Measurements from ENCODE around the gene COX7A2.

The COX7A2 gene

DNA sequence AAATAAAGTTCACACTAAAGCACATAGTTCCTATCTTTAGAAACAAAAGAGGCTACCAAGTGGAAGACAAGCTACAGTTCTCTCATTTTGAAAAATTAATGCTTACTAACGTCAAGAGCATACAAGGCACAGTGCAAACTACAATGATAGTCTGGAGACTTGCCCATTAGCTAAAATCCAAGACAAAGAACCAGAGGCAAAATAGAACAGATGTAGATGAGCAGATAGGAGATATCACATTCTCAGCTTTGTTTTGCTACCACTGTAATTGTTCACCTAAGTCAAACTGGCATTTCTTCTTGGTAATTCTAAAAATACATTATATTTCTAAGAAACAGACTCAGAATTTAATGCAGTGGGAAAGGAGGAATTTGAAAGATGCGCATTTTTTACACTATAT is 35.8 kb upstream of the COX7A2 start:
- TF ChIP-seq, protein P1, sequence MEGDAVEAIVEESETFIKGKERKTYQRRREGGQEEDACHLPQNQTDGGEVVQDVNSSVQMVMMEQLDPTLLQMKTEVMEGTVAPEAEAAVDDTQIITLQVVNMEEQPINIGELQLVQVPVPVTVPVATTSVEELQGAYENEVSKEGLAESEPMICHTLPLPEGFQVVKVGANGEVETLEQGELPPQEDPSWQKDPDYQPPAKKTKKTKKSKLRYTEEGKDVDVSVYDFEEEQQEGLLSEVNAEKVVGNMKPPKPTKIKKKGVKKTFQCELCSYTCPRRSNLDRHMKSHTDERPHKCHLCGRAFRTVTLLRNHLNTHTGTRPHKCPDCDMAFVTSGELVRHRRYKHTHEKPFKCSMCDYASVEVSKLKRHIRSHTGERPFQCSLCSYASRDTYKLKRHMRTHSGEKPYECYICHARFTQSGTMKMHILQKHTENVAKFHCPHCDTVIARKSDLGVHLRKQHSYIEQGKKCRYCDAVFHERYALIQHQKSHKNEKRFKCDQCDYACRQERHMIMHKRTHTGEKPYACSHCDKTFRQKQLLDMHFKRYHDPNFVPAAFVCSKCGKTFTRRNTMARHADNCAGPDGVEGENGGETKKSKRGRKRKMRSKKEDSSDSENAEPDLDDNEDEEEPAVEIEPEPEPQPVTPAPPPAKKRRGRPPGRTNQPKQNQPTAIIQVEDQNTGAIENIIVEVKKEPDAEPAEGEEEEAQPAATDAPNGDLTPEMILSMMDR (IDR thresholded peaks at IDR 0.05), result no peak

DNA sequence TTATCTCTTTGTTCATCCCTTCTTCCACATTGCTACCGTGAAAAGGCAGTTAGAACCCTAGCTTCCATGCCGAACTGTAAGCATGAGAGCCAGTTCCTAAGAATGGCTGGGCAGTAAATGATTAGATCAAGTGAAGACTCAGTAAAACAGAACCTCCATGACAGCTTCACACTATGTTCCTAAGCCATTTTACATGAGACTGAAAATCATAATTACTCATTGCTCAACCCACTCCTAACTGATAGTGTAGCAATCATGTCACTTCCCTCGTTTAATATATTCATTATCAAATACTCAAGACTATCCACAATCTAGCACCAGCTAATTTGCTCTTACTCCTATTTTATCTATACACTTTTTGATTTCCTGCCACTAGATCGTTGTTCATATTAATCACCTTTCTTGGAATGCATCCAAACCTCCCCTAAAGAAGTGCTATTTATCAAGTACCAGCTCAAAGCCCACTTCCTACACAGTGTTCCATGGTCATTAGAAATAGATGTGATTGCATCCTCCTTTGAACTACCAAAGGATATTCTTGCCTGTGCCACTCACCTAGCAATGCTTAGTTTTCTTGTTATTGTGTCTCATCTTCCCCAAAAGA is 35.0 kb upstream of the COX7A2 start:
- TF ChIP-seq, protein P1 (IDR thresholded peaks at IDR 0.05), result no peak

- TF ChIP-seq, protein P1 (IDR thresholded peaks at IDR 0.05), result no peak
Measured at GRCh38 chr6:75275067-75275466, 31.5 kb upstream of the COX7A2 start.

DNA sequence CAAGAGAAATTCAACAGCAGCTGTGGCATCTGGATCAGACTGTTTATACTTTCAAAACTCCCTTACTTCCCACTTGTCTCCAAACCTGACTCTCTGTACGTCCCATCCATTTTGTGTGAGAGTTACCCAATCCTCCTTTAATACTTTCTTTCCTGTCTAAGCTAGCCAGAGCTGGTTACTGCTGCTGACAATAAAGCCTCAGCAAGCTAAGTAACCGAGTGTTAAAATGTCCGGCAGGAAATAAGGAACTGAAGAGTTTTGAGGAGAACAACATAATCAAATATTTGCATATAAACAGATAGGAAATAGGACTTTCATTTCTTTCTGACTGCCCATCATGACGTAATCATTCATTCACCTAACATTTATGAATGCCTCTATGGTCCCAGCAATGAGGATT is 29.4 kb upstream of the COX7A2 start:
- TF ChIP-seq, protein P1 (IDR thresholded peaks at IDR 0.05), result no peak

DNA sequence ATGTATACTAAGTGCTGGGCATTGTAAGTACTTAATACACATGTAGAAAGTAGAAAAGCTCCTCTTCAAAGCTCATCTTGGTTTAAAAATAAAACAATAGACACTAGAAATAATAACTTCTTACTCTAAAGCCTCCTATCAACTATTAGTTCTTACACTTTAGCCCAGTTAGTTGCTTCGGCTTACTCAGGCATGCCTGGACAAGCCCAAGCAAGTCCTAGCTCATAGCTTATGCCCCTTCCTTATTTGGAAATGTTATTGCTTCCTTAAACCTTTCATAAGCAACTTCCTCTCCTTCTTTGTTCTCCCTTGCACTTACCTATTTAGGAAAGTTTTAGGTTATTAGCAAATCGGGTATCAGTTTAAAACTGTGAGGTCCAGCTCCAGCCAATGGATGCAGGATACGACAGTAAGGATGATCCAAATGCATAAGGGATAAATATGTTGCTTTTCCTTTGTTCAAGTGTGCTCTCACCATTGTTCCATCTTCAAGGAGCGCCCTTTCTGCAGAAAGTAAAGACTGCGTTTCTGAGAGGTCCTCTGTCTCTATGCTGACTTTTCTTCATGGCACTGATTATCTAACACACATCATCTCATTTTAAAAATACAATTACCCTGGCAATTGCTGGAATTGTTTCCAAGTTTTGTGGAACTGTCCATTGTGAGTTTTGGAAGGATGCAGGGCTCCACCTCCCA is 28.7 kb upstream of the COX7A2 start:
- TF ChIP-seq, protein P1 (IDR thresholded peaks at IDR 0.05), result no peak

- TF ChIP-seq, protein P1 (IDR thresholded peaks at IDR 0.05), result no peak
Measured at GRCh38 chr6:75268988-75269354, 25.4 kb upstream of the COX7A2 start.

- TF ChIP-seq, protein P1 (IDR thresholded peaks at IDR 0.05), result no peak
Measured at GRCh38 chr6:75268121-75268987, 24.8 kb upstream of the COX7A2 start.

All from LNCAP (cell line).